Measurements from ENCODE around the gene TLE3.
"Not testable (repeated sequence)": the region's sequence is repeated elsewhere in the genome, so short reads cannot be mapped to it uniquely, and the experiment has no call there.

DNA sequence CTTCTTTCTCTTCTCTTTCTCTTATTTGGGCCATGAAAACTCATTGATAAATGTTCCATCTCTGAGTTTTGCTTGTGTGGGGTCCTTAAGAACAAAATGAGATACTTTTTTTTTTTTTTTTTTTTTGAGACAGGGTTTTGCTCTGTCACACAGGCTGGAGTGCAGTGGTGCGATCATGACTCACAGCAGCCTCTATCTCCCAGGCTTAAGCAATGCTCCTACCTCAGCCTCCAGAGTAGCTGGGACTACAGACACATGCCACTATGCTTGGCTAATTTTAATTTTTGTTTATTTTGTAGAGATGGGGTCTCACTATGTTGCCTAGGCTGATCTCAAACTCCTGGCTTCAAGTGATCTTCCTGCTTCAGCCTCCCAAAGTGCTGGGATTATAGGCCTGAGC, 39.3 kb upstream of the TLE3 start:
- TF ChIP-seq EZH2phosphoT487 (conservative IDR thresholded peaks at IDR 0.05; ENCODE audit: low read length) = not testable (repeated sequence)
- TF ChIP-seq, protein P1, sequence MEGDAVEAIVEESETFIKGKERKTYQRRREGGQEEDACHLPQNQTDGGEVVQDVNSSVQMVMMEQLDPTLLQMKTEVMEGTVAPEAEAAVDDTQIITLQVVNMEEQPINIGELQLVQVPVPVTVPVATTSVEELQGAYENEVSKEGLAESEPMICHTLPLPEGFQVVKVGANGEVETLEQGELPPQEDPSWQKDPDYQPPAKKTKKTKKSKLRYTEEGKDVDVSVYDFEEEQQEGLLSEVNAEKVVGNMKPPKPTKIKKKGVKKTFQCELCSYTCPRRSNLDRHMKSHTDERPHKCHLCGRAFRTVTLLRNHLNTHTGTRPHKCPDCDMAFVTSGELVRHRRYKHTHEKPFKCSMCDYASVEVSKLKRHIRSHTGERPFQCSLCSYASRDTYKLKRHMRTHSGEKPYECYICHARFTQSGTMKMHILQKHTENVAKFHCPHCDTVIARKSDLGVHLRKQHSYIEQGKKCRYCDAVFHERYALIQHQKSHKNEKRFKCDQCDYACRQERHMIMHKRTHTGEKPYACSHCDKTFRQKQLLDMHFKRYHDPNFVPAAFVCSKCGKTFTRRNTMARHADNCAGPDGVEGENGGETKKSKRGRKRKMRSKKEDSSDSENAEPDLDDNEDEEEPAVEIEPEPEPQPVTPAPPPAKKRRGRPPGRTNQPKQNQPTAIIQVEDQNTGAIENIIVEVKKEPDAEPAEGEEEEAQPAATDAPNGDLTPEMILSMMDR (IDR thresholded peaks at IDR 0.05; ENCODE audit: insufficient read depth, low read length, poor library complexity, severe bottlenecking) = not testable (repeated sequence)
